Colonic mucosa (tissue), 4 donors: ENCODE results near the gene MCEE. TPM values are rescaled to one million over a fixed set of nuclear protein-coding genes. Genes with fewer than 3 reads are reported as not detected.
"Not testable (repeated sequence)": the region's sequence is repeated elsewhere in the genome, so short reads cannot be mapped to it uniquely, and the experiment has no call there.

ENCODE experiments used
- DNase-seq: peaks from one replicate; pipeline ENCODE4 v3.0.0-alpha.2; 2020
- H3K27ac ChIP-seq: fragments of 200-600 bp; one replicate; pipeline ENCODE4 v1.8.0; 2021
- H3K27me3 ChIP-seq: fragments of 200-600 bp; one replicate; pipeline ENCODE4 v1.8.0; 2021
- H3K36me3 ChIP-seq: fragments of 200-600 bp; one replicate; pipeline ENCODE4 v1.8.0; 2021
- H3K4me1 ChIP-seq: fragments of 200-600 bp; one replicate; pipeline ENCODE4 v1.8.0; 2021; ENCODE audit warnings: mild to moderate bottlenecking
- H3K4me3 ChIP-seq: fragments of 200-600 bp; one replicate; pipeline ENCODE4 v1.8.0; 2021
- H3K9ac ChIP-seq, 2 donors: one replicate each; pipeline ENCODE4 v1.7.0; 2013; ENCODE audit warnings: control low read depth in 2 of 2, low read depth in 2 of 2, low read length in 2 of 2
- H3K9me3 ChIP-seq: fragments of 200-600 bp; one replicate; pipeline ENCODE4 v1.8.0; 2021
- intact Hi-C: fragments of 100-400 bp; cut with DNase I; formaldehyde crosslinking; loops from one replicate; pipeline ENCODE4 v1.14.1; 2022
- total RNA-seq, 2 donors: library from RNA; stranded (reverse); fragmentation: NEBNext Ultra II Directional in 1 of 2; extraction: Animal tissue kit (Norgen Biotek cat#: 25700) in 1 of 2; gene quantifications; one replicate each; pipeline ENCODE4 v1.2.1, GENCODE V29; 2021
- TF ChIP-seq, protein P1 (sequence below): fragments of 200-600 bp; IDR thresholded peaks from one replicate; pipeline ENCODE4 v1.8.0; 2022; ENCODE audit warnings: antibody characterized with exemption, mild to moderate bottlenecking
- donor health status: healthy.
- donor health status: DM: no; HTN: no; CAD: no.
- donor health status: DM: no; HTN: no; CAD: no.

MCEE gene
- total RNA-seq, 2 donors from 2014 or later: 20.3 to 23.2 TPM

DNA sequence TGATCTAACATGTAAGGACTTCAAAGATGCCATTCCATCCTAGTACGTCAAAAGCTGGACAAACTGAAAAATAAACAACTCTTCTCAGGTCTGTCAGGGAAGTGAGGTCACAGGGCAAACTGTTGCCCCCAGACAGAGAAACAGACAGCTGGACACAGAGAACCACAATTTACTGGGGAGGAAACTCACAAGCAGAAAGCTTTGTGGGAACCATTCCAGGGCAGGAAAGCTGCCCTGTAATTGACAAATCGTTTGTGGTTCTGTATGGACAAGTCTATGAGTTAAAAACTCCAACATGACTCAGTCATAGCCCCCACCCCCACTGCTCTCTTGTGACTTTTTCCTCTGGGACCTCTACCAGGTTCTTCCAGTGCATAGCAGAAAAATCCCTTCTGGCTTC is 28.4 kb downstream of the MCEE start:
- Histone ChIP-seq H3K9ac (no peak overlapping the region), H3K4me1 (no peaks in the 10 kb centered on the region), H3K27ac (no peak overlapping the region), H3K4me3 (no peak overlapping the region), H3K9me3 (no peaks in the 10 kb centered on the region), H3K36me3 (no peaks in the 10 kb centered on the region), H3K27me3 (no peaks in the 10 kb centered on the region)
- DNase-seq: no peak
- TF ChIP-seq, protein P1, sequence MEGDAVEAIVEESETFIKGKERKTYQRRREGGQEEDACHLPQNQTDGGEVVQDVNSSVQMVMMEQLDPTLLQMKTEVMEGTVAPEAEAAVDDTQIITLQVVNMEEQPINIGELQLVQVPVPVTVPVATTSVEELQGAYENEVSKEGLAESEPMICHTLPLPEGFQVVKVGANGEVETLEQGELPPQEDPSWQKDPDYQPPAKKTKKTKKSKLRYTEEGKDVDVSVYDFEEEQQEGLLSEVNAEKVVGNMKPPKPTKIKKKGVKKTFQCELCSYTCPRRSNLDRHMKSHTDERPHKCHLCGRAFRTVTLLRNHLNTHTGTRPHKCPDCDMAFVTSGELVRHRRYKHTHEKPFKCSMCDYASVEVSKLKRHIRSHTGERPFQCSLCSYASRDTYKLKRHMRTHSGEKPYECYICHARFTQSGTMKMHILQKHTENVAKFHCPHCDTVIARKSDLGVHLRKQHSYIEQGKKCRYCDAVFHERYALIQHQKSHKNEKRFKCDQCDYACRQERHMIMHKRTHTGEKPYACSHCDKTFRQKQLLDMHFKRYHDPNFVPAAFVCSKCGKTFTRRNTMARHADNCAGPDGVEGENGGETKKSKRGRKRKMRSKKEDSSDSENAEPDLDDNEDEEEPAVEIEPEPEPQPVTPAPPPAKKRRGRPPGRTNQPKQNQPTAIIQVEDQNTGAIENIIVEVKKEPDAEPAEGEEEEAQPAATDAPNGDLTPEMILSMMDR: no peak
- intact Hi-C loops: no loop called here

DNA sequence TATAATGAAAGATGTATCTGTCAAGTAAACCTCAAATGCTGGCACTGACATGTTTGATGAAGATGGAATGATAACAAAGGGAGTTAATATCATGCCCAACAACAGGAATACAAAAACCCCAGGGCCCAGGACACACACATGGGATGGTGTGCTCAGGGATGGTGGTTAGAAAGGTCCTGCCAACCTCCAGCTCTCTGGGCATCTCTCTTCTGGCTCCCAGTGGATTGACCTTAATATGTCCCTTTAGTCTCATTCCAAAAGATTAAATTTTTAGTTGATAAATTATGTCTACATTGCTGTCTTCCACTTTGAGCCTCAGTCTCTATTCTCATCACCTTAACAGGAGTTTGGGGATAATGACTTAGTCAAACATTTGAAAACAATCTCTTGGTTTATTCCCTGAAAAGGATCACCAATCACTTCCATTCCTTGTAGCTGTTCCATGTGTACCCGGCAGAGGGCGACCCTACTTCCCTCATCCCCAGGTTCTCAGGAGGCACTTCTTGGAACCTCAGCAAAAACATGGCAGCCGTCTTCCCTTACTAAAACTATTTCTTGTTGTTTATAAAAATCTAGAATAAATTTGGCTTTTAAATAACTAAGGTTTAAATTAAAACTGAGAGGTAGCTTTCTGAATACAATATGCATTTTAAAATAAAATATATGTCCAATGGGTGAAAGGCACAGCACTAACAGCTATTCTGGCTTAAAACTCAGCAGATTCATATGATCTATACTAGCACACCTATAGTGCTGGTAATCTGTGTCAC is 29.6 kb downstream of the MCEE start:
- TF ChIP-seq, protein P1: peak; percentile 81
- intact Hi-C loops: no loop called here
- H3K4me3 ChIP-seq: no peak overlapping the region
- H3K4me1 ChIP-seq: no peaks in the 10 kb centered on the region
- DNase-seq: peak; percentile 63
- no peaks in the 10 kb centered on the region for H3K27me3 ChIP-seq
- no peaks in the 10 kb centered on the region for H3K9me3 ChIP-seq
- H3K27ac ChIP-seq: no peak overlapping the region
- H3K9ac ChIP-seq: no peak overlapping the region
- H3K36me3 ChIP-seq: no peaks in the 10 kb centered on the region

DNA sequence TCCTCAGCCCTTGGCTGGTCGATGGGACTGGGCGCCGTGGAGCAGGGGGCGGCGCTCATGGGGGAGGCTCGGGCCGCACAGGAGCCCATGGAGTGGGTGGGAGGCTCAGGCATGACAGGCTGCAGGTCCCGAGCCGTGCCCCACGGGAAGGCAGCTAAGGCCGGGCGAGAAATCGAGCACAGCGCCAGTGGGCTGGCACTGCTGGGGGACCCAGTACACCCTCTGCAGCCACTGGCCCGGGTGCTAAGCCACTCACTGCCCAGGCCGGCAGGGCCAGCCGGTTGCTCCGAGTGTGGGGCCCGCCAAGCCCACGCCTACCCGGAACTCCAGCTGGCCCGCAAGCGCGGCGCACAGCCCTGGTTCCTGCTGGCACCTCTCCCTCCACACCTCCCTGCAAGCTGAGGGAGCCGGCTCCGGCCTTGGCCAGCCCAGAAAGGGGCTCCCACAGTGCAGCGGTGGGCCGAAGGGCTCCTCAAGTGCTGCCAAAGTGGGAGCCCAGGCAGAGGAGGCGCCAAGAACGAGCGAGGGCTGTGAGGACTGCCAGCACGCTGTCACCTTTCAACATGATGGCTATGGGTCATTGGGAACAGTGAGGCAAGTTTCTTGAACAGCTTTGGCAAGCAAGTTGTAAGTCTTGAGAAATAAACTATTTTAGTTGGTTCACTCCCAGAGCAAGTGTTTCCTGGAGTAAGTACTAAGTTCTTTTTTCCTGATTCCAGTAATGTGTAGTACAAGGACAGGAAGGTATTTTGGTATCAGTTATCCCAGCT is 37.4 kb downstream of the MCEE start:
- DNase-seq, H3K36me3 ChIP-seq, H3K9ac ChIP-seq, H3K9me3 ChIP-seq, H3K4me1 ChIP-seq, H3K27me3 ChIP-seq, H3K4me3 ChIP-seq, intact Hi-C loops, H3K27ac ChIP-seq: not testable (repeated sequence)

DNA sequence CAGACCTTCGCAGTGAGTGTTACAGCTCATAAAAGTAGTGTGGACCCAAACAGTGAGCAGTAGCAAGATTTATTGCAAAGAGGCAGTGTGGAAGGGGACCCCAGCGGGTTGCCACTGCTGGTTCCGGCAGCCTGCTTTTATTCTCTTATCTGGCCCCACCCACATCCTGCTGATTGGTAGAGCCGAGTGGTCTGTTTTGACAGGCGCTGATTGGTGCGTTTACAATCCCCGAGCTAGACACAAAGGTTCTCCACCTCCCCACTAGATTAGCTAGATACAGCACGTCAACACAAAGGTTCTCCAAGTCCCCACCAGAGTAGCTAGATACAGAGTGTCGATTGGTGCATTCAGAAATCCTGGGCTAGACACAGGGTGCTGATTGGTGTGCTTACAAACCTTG is 38.2 kb downstream of the MCEE start:
- intact Hi-C loops, H3K36me3 ChIP-seq, H3K4me1 ChIP-seq, H3K27ac ChIP-seq, H3K4me3 ChIP-seq, H3K9ac ChIP-seq, H3K27me3 ChIP-seq, H3K9me3 ChIP-seq, DNase-seq: not testable (repeated sequence)

DNA sequence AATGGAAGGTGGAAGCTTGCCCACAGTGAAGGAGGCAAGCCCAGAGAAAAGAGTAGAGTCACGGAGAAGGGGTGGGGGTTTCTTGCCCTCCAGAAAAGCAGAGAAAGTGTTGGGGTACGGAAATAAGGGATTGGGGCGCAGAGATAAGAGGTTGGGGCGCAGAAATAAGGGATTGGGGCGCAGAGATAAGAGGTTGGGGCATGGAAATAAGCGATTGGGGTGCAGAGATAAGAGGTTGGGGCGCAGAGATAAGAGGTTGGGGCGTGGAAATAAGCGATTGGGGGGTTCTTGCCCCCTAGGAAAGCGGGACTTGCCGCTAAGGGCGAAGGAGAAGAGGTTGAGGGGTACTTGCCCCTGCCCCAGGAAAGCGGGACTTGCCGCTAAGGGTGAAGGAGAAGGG is 40.6 kb downstream of the MCEE start:
- H3K4me3 ChIP-seq, intact Hi-C loops, DNase-seq, H3K9me3 ChIP-seq, H3K9ac ChIP-seq, H3K27ac ChIP-seq, H3K36me3 ChIP-seq, H3K27me3 ChIP-seq, H3K4me1 ChIP-seq: not testable (repeated sequence)

DNA sequence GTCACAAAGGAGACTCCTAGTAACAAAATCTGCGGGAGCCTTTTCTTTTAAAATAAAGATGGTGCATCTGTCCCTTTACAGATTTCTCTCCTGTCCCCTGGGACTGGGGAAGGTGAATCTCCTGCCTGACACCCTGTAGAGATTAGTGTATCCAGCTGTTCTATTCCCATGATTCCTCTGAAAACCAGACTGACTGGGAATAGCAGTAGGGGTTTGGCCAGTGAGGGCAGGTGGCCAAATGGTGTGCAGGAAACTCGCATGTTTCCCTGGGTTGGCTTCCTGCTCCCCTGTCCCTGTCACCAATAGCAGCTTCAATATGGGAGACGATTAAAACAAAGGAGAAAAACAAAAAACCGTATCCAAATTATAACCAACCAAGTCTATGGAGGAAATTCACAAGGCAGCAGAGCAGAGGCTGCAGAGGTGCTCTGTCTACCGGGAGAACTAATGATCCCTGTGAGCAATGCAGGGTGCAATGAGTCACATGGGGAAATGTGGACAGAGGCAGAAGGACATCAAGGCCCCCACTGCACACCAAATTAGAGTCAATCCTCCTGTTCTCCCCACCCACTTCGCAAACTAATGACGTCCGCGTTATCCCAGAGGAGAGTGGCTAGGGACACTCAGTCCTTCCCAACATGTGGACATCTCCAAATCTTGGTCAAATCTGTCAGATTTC is 44.6 kb downstream of the MCEE start:
- H3K9me3 ChIP-seq, DNase-seq, H3K27ac ChIP-seq, H3K4me3 ChIP-seq, H3K9ac ChIP-seq, H3K4me1 ChIP-seq, H3K27me3 ChIP-seq, H3K36me3 ChIP-seq, intact Hi-C loops: not testable (repeated sequence)

DNA sequence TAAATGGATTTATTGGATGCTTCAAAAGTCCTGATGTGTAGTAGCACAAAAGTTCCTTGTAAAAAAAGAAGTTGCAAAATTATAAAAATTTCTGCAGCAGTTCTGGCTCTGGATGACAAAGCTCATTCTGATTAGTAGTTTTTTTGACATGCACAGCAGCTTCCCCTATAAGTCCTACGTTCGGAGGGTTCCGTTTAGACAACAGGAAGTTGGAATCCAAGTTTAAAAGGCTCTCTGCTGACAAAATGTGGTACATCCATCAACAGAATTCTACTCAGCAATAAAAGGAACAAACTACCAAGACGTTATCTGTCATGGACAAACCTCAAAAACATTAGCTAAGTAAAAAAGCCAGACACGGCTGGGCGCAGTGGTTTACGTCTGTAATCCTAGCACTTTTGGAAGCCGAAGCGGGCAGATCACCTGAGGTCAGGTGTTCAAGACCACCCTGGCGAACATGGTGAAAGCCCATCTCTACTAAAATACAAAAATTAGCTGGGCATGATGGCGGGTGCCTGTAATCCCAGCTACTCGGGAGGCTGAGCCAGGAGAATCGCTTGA is 46.2 kb downstream of the MCEE start:
- not testable (repeated sequence) for H3K4me3 ChIP-seq

DNA sequence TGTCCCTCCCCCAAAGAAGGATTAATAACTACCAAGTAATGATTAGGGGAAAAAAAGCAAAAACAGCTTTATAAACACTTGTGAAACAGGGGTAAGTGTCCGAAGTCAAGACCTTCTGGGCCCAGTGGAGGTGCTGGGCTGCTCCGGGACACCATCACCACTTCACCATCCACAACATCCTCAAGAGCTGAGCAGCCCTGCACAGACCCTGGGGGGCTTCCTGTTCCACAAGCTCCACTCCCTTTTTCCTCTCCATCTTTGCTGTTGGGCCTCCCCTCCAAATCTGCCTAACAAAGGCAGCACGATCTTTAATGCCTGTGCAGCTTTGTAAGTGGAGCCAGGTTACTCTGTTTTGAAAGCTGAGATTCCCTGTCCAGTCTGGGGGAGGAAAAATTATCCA is 46.7 kb downstream of the MCEE start:
- DNase-seq, intact Hi-C loops, H3K9ac ChIP-seq, H3K4me1 ChIP-seq, H3K9me3 ChIP-seq, H3K27ac ChIP-seq, H3K36me3 ChIP-seq, H3K4me3 ChIP-seq, H3K27me3 ChIP-seq: not testable (repeated sequence)

More for the DNA sequence above, 46.2 kb downstream of the MCEE start:
- H3K27me3 ChIP-seq, H3K9me3 ChIP-seq, H3K9ac ChIP-seq, intact Hi-C loops, H3K36me3 ChIP-seq, H3K27ac ChIP-seq, DNase-seq, H3K4me1 ChIP-seq: not testable (repeated sequence)
